Erythroblast (primary cell): Measurements from ENCODE around the gene EFNB2.

Source experiments
- GATA1 ChIP-seq: IDR thresholded peaks from 2 replicates; pipeline ENCODE4 v1.6.1; 2011; ENCODE audit warnings: low read depth, mild to moderate bottlenecking, control low read depth, low read length, moderate library complexity
- POLR2A ChIP-seq: IDR thresholded peaks from 2 replicates; pipeline ENCODE4 v1.6.1; 2011; ENCODE audit warnings: mild to moderate bottlenecking, low read length

DNA sequence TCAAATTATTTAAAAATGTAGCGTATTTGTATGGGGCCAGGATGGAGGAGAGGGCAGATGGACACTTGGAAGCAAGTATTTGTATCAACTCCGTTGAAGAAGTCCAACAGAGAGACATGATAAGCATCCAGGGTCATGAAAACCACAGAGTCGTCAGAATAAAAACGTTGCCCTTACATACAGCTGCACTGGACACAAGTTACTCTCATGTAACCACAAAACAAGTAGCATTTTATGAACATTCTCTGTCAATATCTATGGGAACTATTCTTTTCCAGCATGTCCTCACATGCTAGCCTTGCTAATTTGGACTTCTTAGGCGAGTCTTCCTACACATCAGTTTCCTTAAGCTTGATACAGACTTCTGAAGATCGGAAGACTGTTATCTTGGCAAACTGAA is 35.0 kb downstream of the EFNB2 start:
- no peak for TF ChIP-seq POLR2A
- TF ChIP-seq GATA1 = no peak
